Ishikawa (cell line): ENCODE measurements around the gene AASS.

ENCODE experiments used
- EGR1 ChIP-seq: IDR thresholded peaks from 2 replicates; pipeline ENCODE4 v1.6.1; 2012
- FOXM1 ChIP-seq: IDR thresholded peaks from 2 replicates; pipeline ENCODE4 v1.6.1; 2012; ENCODE audit warnings: low read depth, borderline replicate concordance
- MAX ChIP-seq: IDR thresholded peaks from 2 replicates; pipeline ENCODE4 v1.6.1; 2012
- RAD21 ChIP-seq: IDR thresholded peaks from 2 replicates; pipeline ENCODE4 v1.6.1; 2012; ENCODE audit warnings: low read depth
- REST ChIP-seq: IDR thresholded peaks from 2 replicates; pipeline ENCODE4 v1.6.1; 2012; ENCODE audit warnings: low read depth, mild to moderate bottlenecking
- TAF1 ChIP-seq: IDR thresholded peaks from 2 replicates; pipeline ENCODE4 v1.6.1; 2012; ENCODE audit warnings: low read depth, mild to moderate bottlenecking

- TF ChIP-seq FOXM1, result no peak
- TF ChIP-seq TAF1, result no peak
- TF ChIP-seq RAD21, result no peak
- no peak for TF ChIP-seq REST
- no peak for TF ChIP-seq EGR1
- TF ChIP-seq MAX, result no peak
Measured at GRCh38 chr7:122166740-122167139, 22.7 kb upstream of the AASS start.
